Loucy (cell line): ENCODE measurements around the gene SCN7A.

Source experiments
- EZH2phosphoT487 ChIP-seq: fragments of 200-600 bp; IDR thresholded peaks from 2 replicates; pipeline ENCODE4 v1.6.1; 2018; ENCODE audit warnings: antibody characterized with exemption, mild to moderate bottlenecking, moderate library complexity, borderline replicate concordance
- TF ChIP-seq, protein P1 (sequence below): fragments of 200-600 bp; sonication (generic); conservative IDR thresholded peaks from 2 replicates; pipeline ENCODE4 v1.5.1; 2014; ENCODE audit warnings: mild to moderate bottlenecking, antibody characterized with exemption, low read length

GRCh38 chr2:166449439-166449838, 44.6 kb downstream of the SCN7A start:
- TF ChIP-seq, protein P1, sequence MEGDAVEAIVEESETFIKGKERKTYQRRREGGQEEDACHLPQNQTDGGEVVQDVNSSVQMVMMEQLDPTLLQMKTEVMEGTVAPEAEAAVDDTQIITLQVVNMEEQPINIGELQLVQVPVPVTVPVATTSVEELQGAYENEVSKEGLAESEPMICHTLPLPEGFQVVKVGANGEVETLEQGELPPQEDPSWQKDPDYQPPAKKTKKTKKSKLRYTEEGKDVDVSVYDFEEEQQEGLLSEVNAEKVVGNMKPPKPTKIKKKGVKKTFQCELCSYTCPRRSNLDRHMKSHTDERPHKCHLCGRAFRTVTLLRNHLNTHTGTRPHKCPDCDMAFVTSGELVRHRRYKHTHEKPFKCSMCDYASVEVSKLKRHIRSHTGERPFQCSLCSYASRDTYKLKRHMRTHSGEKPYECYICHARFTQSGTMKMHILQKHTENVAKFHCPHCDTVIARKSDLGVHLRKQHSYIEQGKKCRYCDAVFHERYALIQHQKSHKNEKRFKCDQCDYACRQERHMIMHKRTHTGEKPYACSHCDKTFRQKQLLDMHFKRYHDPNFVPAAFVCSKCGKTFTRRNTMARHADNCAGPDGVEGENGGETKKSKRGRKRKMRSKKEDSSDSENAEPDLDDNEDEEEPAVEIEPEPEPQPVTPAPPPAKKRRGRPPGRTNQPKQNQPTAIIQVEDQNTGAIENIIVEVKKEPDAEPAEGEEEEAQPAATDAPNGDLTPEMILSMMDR = no peak
- no peak for TF ChIP-seq EZH2phosphoT487
